ENCODE results near the gene DLG2.

GRCh38 chr11:83436855-83437254, 2190.3 kb downstream of the DLG2 start:
- TF ChIP-seq CTCF (conservative IDR thresholded peaks at IDR 0.05; ENCODE audit: low read depth, low read length) (no peak), RAD21 (IDR thresholded peaks at IDR 0.05; ENCODE audit: low read length) (no peak)

All from IMR-90 (cell line).